Lower leg skin (tissue), 4 donors: ENCODE results near the gene RASD2. TPM values are rescaled to one million over a fixed set of nuclear protein-coding genes. Genes with fewer than 3 reads are reported as not detected.
A peak's percentile ranks its signal among the peaks of the same experiment; 100 is the strongest.

Experiments used
- DNase-seq, 2 donors: peaks; one replicate each; pipeline ENCODE4 v3.0.0-alpha.2; 2019; ENCODE audit warnings: low spot score in 2 of 2
- H3K4me3 ChIP-seq: fragments of 200-600 bp; sonication (generic); 2 replicates; pipeline ENCODE4 v1.5.1; 2017; ENCODE audit warnings: mild to moderate bottlenecking, low read depth; ENCODE audit not compliant: poor library complexity, severe bottlenecking
- POLR2A ChIP-seq, 2 donors: fragments of 450-650 bp; IDR thresholded peaks; one replicate each; pipeline ENCODE4 v1.6.1; 2016 to 2017; ENCODE audit warnings: antibody characterized with exemption in 2 of 2, mild to moderate bottlenecking in 1 of 2, moderate library complexity in 1 of 2
- WGBS, 2 donors: methylation state at CpG; one replicate each; pipeline ENCODE4 v1.1.5; 2018; 5-methylcytosine and 5-hydroxymethylcytosine counted together
- intact Hi-C: fragments of 100-400 bp; cut with DNase I; formaldehyde crosslinking; loops from one replicate; pipeline ENCODE4 v1.15.0; 2023; ENCODE audit warnings: low total_unique reads
- total RNA-seq, 4 donors: library from RNA; depleted of rRNA; stranded (reverse); fragments of >200 nt; gene quantifications; one replicate each; pipeline ENCODE4 v1.1.0, GENCODE V29; 2016
- TF ChIP-seq, protein P1 (sequence below), 3 donors: fragments of 450-650 bp; IDR thresholded peaks; one replicate each; pipeline ENCODE4 v1.5.1; 2016; ENCODE audit warnings: antibody characterized with exemption in 3 of 3, mild to moderate bottlenecking in 3 of 3, moderate library complexity in 2 of 3

The RASD2 gene
- total RNA-seq, 4 donors from 2014 or later, result 0.27 to 3.2 (median 1.4) TPM

DNA sequence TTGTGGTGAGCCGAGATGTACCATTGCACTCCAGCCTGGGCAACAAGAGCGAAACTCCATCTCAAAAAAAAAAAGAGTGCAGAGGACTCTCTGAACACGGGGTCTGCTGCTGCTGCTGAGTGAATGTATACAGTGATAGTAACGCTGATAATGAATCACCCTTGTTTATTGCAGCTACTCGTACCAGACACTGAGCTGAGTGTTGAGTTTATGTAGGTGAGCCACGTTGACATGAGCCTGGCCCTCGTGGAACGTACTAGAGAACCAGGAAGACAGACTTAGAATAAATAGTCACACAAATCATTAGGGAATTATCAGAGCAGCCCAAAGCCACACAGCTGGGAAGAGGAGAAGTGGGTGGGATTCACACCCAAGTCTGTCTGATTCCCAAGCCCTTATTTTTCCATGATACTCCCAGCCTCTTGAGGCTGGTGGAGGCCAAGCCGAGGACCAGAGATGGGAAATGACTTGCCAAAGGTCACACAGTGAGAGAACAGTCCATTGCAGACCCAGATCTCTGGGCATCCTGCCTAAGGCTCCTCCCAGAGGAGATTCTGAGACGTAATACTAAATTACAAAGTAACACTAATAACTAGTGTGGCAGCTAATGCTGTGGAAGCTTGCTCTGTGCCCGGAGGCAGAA lies 41.7 kb downstream of the RASD2 start:
- TF ChIP-seq POLR2A (IDR thresholded peaks at IDR 0.05), result no peak
- TF ChIP-seq, protein P1, sequence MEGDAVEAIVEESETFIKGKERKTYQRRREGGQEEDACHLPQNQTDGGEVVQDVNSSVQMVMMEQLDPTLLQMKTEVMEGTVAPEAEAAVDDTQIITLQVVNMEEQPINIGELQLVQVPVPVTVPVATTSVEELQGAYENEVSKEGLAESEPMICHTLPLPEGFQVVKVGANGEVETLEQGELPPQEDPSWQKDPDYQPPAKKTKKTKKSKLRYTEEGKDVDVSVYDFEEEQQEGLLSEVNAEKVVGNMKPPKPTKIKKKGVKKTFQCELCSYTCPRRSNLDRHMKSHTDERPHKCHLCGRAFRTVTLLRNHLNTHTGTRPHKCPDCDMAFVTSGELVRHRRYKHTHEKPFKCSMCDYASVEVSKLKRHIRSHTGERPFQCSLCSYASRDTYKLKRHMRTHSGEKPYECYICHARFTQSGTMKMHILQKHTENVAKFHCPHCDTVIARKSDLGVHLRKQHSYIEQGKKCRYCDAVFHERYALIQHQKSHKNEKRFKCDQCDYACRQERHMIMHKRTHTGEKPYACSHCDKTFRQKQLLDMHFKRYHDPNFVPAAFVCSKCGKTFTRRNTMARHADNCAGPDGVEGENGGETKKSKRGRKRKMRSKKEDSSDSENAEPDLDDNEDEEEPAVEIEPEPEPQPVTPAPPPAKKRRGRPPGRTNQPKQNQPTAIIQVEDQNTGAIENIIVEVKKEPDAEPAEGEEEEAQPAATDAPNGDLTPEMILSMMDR (IDR thresholded peaks at IDR 0.05), result no peak
- intact Hi-C loops, result no loop called here
- WGBS, 2 donors, result 73 to 84% methylated on average over 11 of the region's 11 CpGs
- no peak overlapping the region for H3K4me3 ChIP-seq
- no peak for DNase-seq

DNA sequence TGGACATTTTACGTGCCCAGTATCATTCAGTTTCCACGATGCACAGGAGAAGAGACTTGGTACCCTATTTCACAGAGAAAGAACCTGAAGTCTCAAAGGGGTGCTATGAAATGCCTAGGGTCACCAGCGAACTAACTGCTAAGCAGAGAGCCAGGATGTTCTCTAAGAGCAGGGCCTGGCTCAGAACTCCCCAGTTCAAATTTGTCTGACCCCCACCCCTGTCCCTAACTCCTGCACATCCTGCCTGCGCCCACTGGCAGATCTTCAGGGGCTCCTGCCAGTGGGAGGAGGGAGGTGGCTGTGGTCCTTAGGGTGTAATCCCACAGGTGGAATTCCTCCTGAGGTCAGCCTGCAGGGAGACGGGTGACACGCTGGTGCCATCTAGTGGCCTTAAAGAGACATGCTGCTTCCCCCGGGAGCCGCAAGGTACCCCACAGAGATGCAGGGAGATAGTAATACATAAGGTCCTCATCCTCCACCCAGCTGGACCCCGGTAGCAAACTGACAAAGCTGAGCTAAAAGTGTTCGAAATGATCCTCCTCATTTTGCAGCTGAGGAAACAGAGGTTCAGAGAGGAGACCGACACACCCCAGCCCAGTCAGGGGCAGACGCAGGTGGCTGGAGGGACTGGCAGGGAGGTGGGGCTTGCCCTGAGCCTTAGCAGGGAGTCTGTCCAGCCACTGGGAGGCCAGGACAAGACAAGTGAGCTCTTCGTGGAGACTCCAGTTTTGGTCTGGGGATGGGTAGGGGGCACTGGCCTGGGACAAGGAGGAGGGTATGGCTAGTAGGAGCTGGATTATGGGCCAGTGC lies 42.4 kb downstream of the RASD2 start:
- no peak overlapping the region for H3K4me3 ChIP-seq
- DNase-seq, result peak; percentile 34 to 90
- no peak for TF ChIP-seq POLR2A (IDR thresholded peaks at IDR 0.05)
- TF ChIP-seq, protein P1 (IDR thresholded peaks at IDR 0.05), result peak in 1 of 3 donors; percentile 92
- intact Hi-C loops, result no loop called here
- 26% methylated on average over 13 of the region's 13 CpGs for WGBS, 2 donors

DNA sequence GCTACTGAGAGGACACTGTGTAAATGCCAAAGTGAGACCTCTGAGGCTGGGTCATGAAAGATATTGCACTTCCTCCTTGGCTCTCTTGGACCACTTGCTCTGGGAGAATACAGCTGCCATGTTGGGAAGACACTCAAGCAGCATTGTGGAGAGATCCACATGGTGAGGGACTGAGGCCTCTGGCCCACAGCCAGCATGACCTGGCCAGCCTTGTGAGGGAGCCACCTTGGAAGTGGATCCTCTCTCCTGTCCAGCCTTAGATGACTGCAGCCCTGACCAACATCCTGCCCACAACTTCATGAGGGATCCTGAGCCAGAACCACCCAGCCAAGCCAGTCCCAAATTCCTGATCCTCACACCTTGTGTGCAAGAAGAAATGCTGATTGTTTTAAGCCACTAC lies 46.1 kb downstream of the RASD2 start:
- no peak overlapping the region for H3K4me3 ChIP-seq
- no peak for TF ChIP-seq POLR2A (IDR thresholded peaks at IDR 0.05)
- TF ChIP-seq, protein P1 (IDR thresholded peaks at IDR 0.05), result no peak
- intact Hi-C loops, result loop anchor here (5.0 kb wide), 1 partner anchor 239 kb away; no protein-coding TSS in a partner anchor
- DNase-seq, result no peak

DNA sequence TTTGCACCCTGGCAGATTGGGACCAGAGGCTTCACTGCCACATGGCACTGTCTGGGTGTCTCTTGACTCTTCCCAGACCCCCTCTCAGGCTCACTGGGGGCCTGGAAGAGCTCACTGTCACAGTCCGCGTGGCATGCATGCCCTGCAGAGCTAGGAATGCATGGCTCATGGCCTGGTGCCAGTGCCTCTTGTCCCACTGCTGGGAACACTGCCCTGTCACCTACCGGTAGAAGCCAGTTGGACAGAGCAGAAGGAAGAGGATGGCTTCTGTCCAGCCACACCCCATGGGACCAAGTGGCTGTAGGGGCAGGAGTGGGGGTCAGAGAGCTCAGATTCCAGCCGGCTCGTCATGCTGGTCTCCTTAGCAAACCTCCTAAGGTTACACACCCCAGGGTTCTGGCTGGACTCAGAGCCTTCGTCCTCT lies 46.8 kb downstream of the RASD2 start:
- intact Hi-C loops, result loop anchor here (5.0 kb wide), 1 partner anchor 240 kb away; no protein-coding TSS in a partner anchor
- no peak for DNase-seq
- TF ChIP-seq, protein P1 (IDR thresholded peaks at IDR 0.05), result no peak
- TF ChIP-seq POLR2A (IDR thresholded peaks at IDR 0.05), result no peak
- no peak overlapping the region for H3K4me3 ChIP-seq
- WGBS, 2 donors, result 65 to 73% methylated on average over 6 of the region's 6 CpGs

DNA sequence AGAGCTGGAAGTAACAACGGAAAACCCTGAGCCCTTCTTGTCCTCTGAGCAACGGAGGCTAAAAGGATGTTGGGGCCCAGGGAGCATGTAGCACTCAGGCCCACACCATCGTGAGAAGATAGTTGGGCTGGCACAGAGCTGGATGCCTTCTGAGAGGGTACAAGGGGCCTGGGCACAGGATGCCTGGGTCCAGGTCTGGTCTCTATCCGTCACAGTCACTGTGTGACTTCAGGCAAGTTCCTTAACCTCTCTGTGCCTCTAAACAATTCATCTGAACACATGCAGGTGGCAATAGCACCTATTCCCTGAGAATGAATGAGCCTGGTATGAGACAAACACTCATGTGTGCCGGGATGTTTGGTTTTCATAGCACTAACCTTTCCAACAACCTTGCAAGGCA lies 47.3 kb downstream of the RASD2 start:
- WGBS, 2 donors, result 71 to 79% methylated on average over 5 of the region's 5 CpGs
- intact Hi-C loops, result loop anchor here (5.0 kb wide), 1 partner anchor 241 kb away; no protein-coding TSS in a partner anchor
- DNase-seq, result no peak
- TF ChIP-seq, protein P1 (IDR thresholded peaks at IDR 0.05), result no peak
- TF ChIP-seq POLR2A (IDR thresholded peaks at IDR 0.05), result no peak
- no peak overlapping the region for H3K4me3 ChIP-seq
